ENCODE results near the gene DCUN1D1. TPM values are rescaled to one million over a fixed set of nuclear protein-coding genes. Genes with fewer than 3 reads are reported as not detected.

The DCUN1D1 gene
- total RNA-seq, 3 donors from 2014 or later: 37.5 to 62.0 (median 40.5) TPM

- no peaks in the 10 kb centered on the region for H3K4me1 ChIP-seq (ENCODE audit: low read depth)
- ATAC-seq (peak; percentile 43), DNase-seq (no peak)
- TF ChIP-seq, protein P1, sequence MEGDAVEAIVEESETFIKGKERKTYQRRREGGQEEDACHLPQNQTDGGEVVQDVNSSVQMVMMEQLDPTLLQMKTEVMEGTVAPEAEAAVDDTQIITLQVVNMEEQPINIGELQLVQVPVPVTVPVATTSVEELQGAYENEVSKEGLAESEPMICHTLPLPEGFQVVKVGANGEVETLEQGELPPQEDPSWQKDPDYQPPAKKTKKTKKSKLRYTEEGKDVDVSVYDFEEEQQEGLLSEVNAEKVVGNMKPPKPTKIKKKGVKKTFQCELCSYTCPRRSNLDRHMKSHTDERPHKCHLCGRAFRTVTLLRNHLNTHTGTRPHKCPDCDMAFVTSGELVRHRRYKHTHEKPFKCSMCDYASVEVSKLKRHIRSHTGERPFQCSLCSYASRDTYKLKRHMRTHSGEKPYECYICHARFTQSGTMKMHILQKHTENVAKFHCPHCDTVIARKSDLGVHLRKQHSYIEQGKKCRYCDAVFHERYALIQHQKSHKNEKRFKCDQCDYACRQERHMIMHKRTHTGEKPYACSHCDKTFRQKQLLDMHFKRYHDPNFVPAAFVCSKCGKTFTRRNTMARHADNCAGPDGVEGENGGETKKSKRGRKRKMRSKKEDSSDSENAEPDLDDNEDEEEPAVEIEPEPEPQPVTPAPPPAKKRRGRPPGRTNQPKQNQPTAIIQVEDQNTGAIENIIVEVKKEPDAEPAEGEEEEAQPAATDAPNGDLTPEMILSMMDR (IDR thresholded peaks at IDR 0.05): no peak
- peaks cover 5% of the 10 kb centered on the region for H3K36me3 ChIP-seq (ENCODE audit: low read depth)
- no peak overlapping the region for H3K4me3 ChIP-seq
- intact Hi-C loops (cut with DNase I, micrococcal nuclease): no loop called here
- H3K9me3 ChIP-seq: no peaks in the 10 kb centered on the region
Measured at GRCh38 chr3:182947888-182948287, 32.5 kb downstream of the DCUN1D1 start.

DNA sequence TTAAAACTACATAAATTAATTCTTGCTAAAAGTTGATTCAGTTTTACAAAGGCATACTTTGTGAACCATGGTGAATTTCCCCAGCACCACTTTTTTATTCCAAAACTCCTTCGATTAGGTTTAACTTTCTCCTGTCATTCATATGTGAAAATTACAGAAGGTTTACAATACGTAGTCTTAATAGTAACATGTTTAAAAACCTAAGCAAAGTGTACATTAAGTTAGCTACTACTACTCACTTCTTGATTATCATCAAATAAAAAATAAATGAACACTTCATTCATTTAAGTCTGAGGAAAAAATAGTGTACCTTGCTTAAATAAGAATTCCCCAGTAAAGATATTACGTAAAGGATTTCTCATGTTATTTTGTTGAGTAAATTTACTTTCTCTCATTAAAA is 38.6 kb downstream of the DCUN1D1 start:
- no peak for ATAC-seq
- Histone ChIP-seq H3K4me3 (no peak overlapping the region), H3K9me3 (no peaks in the 10 kb centered on the region), H3K4me1 (ENCODE audit: low read depth) (no peaks in the 10 kb centered on the region), H3K36me3 (ENCODE audit: low read depth) (peaks cover 5% of the 10 kb centered on the region)
- TF ChIP-seq, protein P1 (IDR thresholded peaks at IDR 0.05): no peak
- intact Hi-C loops (cut with DNase I, micrococcal nuclease): no loop called here
- no peak for DNase-seq

DNA sequence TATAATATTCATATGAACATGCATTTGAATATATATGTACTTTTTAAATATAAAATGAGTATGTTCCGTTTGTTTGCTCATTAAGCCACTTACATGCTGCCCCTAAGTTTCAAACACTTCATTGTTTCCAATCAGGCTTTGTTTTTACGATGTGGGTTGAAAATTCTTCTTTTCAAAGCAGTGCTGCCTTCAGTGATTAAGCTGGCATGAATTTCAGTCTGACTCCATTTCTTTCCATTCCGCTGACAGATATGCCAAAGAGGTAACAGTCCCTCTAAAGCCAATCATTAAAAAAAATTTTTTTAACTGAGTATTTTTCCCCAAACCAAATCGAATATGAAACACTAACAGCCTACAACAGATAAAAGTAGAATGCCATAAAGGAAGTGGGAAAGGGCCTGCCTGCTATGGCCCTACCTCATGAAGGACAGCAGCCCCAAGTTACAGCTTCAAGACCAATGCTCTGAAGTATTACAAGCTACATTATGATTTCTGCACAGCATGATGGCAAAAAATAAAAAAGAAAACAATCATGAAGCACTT is 40.0 kb downstream of the DCUN1D1 start:
- Histone ChIP-seq H3K4me3 (no peak overlapping the region), H3K9me3 (no peaks in the 10 kb centered on the region), H3K36me3 (ENCODE audit: low read depth) (peaks cover 5% of the 10 kb centered on the region), H3K4me1 (ENCODE audit: low read depth) (no peaks in the 10 kb centered on the region)
- intact Hi-C loops (cut with DNase I, micrococcal nuclease): no loop called here
- DNase-seq (no peak), ATAC-seq (no peak)
- TF ChIP-seq, protein P1 (IDR thresholded peaks at IDR 0.05): no peak

- intact Hi-C loops (cut with DNase I, micrococcal nuclease): no loop called here
- no peak for DNase-seq
- no peak for ATAC-seq
- H3K4me3 ChIP-seq: no peak overlapping the region
- H3K9me3 ChIP-seq: peaks cover 6% of the 10 kb centered on the region
- H3K4me1 ChIP-seq (ENCODE audit: low read depth): no peaks in the 10 kb centered on the region
- TF ChIP-seq, protein P1 (IDR thresholded peaks at IDR 0.05): no peak
- no peaks in the 10 kb centered on the region for H3K36me3 ChIP-seq (ENCODE audit: low read depth)
Measured at GRCh38 chr3:182937293-182938051, 42.9 kb downstream of the DCUN1D1 start.

GRCh38 chr3:182936918-182937285 is 43.4 kb downstream of the DCUN1D1 start:
- peaks cover 8% of the 10 kb centered on the region for H3K9me3 ChIP-seq
- TF ChIP-seq, protein P1 (IDR thresholded peaks at IDR 0.05): no peak
- no peak overlapping the region for H3K4me3 ChIP-seq
- no peaks in the 10 kb centered on the region for H3K4me1 ChIP-seq (ENCODE audit: low read depth)
- intact Hi-C loops (cut with DNase I, micrococcal nuclease): no loop called here
- DNase-seq (no peak), ATAC-seq (no peak)
- H3K36me3 ChIP-seq (ENCODE audit: low read depth): no peaks in the 10 kb centered on the region

All from mucosa of descending colon (tissue), 3 donors.